K562 (cell line): ENCODE results near the gene FLRT1. TPM values are rescaled to one million over a fixed set of nuclear protein-coding genes. Genes with fewer than 3 reads are reported as not detected.
A peak's percentile ranks its signal among the peaks of the same experiment; 100 is the strongest.

Experiments used
- ATAC-seq: fragments of 200-7000 bp; cut with Tn5 transposase; 3 replicates; pipeline ENCODE4 v1.9.1; 2020; ENCODE audit warnings: moderate library complexity
- BruUV-seq: library from RNA; stranded (reverse); fragments of 400-500 nt; replicated peaks from 2 replicates; lab custom pipeline; 2021; lab: Mats Ljungman, UMichigan
- CTCF ChIA-PET: fragments of 300-600 bp; formaldehyde crosslinking; extraction: SDS; loops from one replicate; lab custom pipeline; 2021; ENCODE audit warnings: low intra/inter-chr PET ratio; lab: Yijun Ruan, JAX
- POLR2A ChIA-PET: fragments of 300-600, 350-650 bp; sonication (Branson Sonifier 250); formaldehyde crosslinking; extraction: SDS; loops from one replicate; lab custom pipeline; 2021; ENCODE audit warnings: antibody characterized with exemption, inconsistent platforms; lab: Yijun Ruan, JAX
- DNase-seq, 4 experiments: peaks; one replicate each; pipeline versions ENCODE4 v3.0.0 to v3.0.0-alpha.2; 2011 to 2018; ENCODE audit warnings: low spot score in 3 of 4, mixed read lengths in 3 of 4; ENCODE audit errors: extremely low read depth in 1 of 4
- FAIRE-seq: peaks from 2 replicates; lab custom pipeline; 2011; peaks lifted over from hg19 to GRCh38; lab: Jason Lieb, UNC
- H2AFZ ChIP-seq: 2 replicates; pipeline ENCODE4 v1.6.0; 2011; ENCODE audit warnings: low read depth, low read length, control low read depth, inconsistent platforms
- H3K27ac ChIP-seq: fragments of 200-600 bp; 3 replicates; pipeline ENCODE4 v1.8.0; 2011; ENCODE audit warnings: low read depth, mild to moderate bottlenecking, control low read depth, inconsistent platforms, low read length, moderate library complexity, mixed read lengths; ENCODE audit errors: extremely low read depth
- H3K27me3 ChIP-seq, 2 experiments: fragments of 300-600 bp in 1 of 2; 2 replicates in 1 of 2; 3 replicates in 1 of 2; pipeline versions ENCODE4 v1.6.0 to v1.8.0; 2011; ENCODE audit warnings: inconsistent platforms in 2 of 2, low read length in 2 of 2, mild to moderate bottlenecking in 1 of 2, mixed read lengths in 1 of 2, moderate library complexity in 1 of 2; ENCODE audit not compliant: control insufficient read depth in 2 of 2, insufficient read depth in 2 of 2
- H3K36me3 ChIP-seq: fragments of 300-600 bp; 3 replicates; pipeline ENCODE4 v1.8.0; 2011; ENCODE audit warnings: mild to moderate bottlenecking, low read length, inconsistent platforms; ENCODE audit not compliant: control insufficient read depth, insufficient read depth
- H3K4me1 ChIP-seq, 2 experiments: fragments of 200-600 bp in 1 of 2; replicated peaks in 1 of 2; 2 replicates in 1 of 2; 3 replicates in 1 of 2; pipeline versions ENCODE4 v1.5.1 to v1.8.0; 2011; ENCODE audit warnings: inconsistent platforms in 2 of 2, low read length in 2 of 2, mild to moderate bottlenecking in 1 of 2, mixed read lengths in 1 of 2, moderate library complexity in 1 of 2; ENCODE audit not compliant: control insufficient read depth in 2 of 2, insufficient read depth in 2 of 2
- H3K4me2 ChIP-seq: 2 replicates; pipeline ENCODE4 v1.6.1; 2011; ENCODE audit warnings: low read length, control low read depth, inconsistent platforms, mixed read lengths; ENCODE audit not compliant: insufficient read depth
- H3K4me3 ChIP-seq: fragments of 200-600 bp; sonication (generic), shearing (Covaris generic); 2 replicates; pipeline ENCODE4 v1.5.1; 2016; ENCODE audit warnings: control low read depth, inconsistent platforms
- H3K79me2 ChIP-seq: fragments of 200-600 bp; 3 replicates; pipeline ENCODE4 v1.8.0; 2011; ENCODE audit warnings: low read length, inconsistent platforms; ENCODE audit not compliant: control insufficient read depth, insufficient read depth
- H3K9ac ChIP-seq, 2 experiments: 2 replicates each; pipeline versions ENCODE4 v1.6.0 to v1.6.1; 2011; ENCODE audit warnings: low read depth in 2 of 2, low read length in 2 of 2, control low read depth in 1 of 2, inconsistent platforms in 1 of 2, mild to moderate bottlenecking in 1 of 2, mixed read lengths in 1 of 2; ENCODE audit not compliant: insufficient read depth in 1 of 2
- H3K9me1 ChIP-seq: one replicate; pipeline ENCODE4 v1.6.0; 2011; ENCODE audit warnings: inconsistent platforms, mild to moderate bottlenecking, low read length, moderate library complexity; ENCODE audit not compliant: control insufficient read depth, insufficient read depth
- H3K9me3 ChIP-seq: replicated peaks from 2 replicates; pipeline ENCODE4 v1.5.1; 2011; ENCODE audit warnings: low read depth, low read length, inconsistent platforms; ENCODE audit not compliant: control insufficient read depth, insufficient read depth
- H4K20me1 ChIP-seq: replicated peaks from 2 replicates; pipeline ENCODE4 v1.6.1; 2011; ENCODE audit warnings: low read length, inconsistent platforms, mixed read lengths; ENCODE audit not compliant: control insufficient read depth, insufficient read depth
- CBX1 ChIP-seq: sonication (generic); IDR thresholded peaks from 2 replicates; pipeline ENCODE4 v1.6.1; 2016; ENCODE audit warnings: antibody characterized with exemption, low read depth, mild to moderate bottlenecking
- CBX3 ChIP-seq, 2 experiments: IDR thresholded peaks; 1 replicate in 1 of 2; 2 replicates in 1 of 2; pipeline ENCODE4 v1.6.1; 2012; ENCODE audit warnings: inconsistent platforms in 2 of 2, low read length in 2 of 2, borderline replicate concordance in 1 of 2, control low read depth in 1 of 2
- FIP1L1 ChIP-seq: fragments of 200-400 bp; formaldehyde crosslinking; IDR thresholded peaks from 2 replicates; pipeline ENCODE4 v1.6.1; 2018; ENCODE audit warnings: mild to moderate bottlenecking, low read depth, low read length; ENCODE audit not compliant: poor library complexity, severe bottlenecking
- GATAD2B ChIP-seq: fragments of 450-650 bp; IDR thresholded peaks from 2 replicates; pipeline ENCODE4 v1.6.1; 2017; ENCODE audit warnings: mild to moderate bottlenecking, borderline replicate concordance
- MED1 ChIP-seq: sonication (generic); formaldehyde crosslinking; IDR thresholded peaks from 2 replicates; pipeline ENCODE4 v1.8.1; 2023; ENCODE audit warnings: missing genetic modification reagents, borderline replicate concordance
- SIRT6 ChIP-seq: IDR thresholded peaks from one replicate; pipeline ENCODE4 v1.6.1; 2012; ENCODE audit warnings: low read depth, mild to moderate bottlenecking, control low read depth, inconsistent platforms, low read length, moderate library complexity
- XRCC5 ChIP-seq: fragments of 200-400 bp; formaldehyde crosslinking; IDR thresholded peaks from 2 replicates; pipeline ENCODE4 v1.6.1; 2017; ENCODE audit warnings: low read depth, mild to moderate bottlenecking, low read length
- ZFP30 ChIP-seq: fragments of 250-450 bp; sonication (Bioruptor Pico); IDR thresholded peaks from 2 replicates; pipeline ENCODE4 v1.8.0; 2022; ENCODE audit warnings: moderate library complexity, mild to moderate bottlenecking, inconsistent platforms, borderline replicate concordance
- ZNF175 ChIP-seq: fragments of 200-800 bp; sonication (Bioruptor generic); IDR thresholded peaks from 2 replicates; pipeline ENCODE4 v1.6.1; 2016; ENCODE audit warnings: low read depth, mild to moderate bottlenecking, missing genetic modification characterization, missing compliant biosample characterization
- ZNF253 ChIP-seq: fragments of 250-450 bp; sonication (Bioruptor Pico); conservative IDR thresholded peaks from 2 replicates; pipeline ENCODE4 v1.6.1; 2021; ENCODE audit warnings: mild to moderate bottlenecking
- ZNF311 ChIP-seq: fragments of 250-450 bp; sonication (Bioruptor Pico); IDR thresholded peaks from 2 replicates; pipeline ENCODE4 v1.4.0; 2020; ENCODE audit warnings: mild to moderate bottlenecking, moderate library complexity
- WGBS: fragments of 100-300 bp; shearing (Covaris generic); methylation state at CpG from one replicate; pipeline ENCODE4 v1.1.6; 2016; ENCODE audit warnings: low coverage, mixed read lengths; ENCODE audit not compliant: insufficient coverage; ENCODE audit errors: missing lambda C conversion rate; 5-methylcytosine and 5-hydroxymethylcytosine counted together
- in situ Hi-C: fragments of 300-500 bp; cut with MboI; formaldehyde crosslinking; loops from 4 replicates; pipeline ENCODE4 v1.15.0; 2018; ENCODE audit warnings: inconsistent platforms, mixed read lengths
- intact Hi-C: fragments of 100-400 bp; cut with micrococcal nuclease; formaldehyde crosslinking; loops from 2 replicates; pipeline ENCODE4 v1.14.2; 2022
- polyA plus RNA-seq, 8 experiments: library from polyadenylated mRNA; depleted of rRNA in 4 of 8; stranded (reverse) in 5 of 8; unstranded in 3 of 8; fragments of >200 nt; fragmentation: Nextera tagmentation in 2 of 8; fragmentation: Illumina TruSeq in 1 of 8; extraction: Ambion mirVana in 2 of 8; extraction: Trizol in 1 of 8; gene quantifications; 2 replicates each; pipeline versions ENCODE4 v1.2.1 to v1.2.3, GENCODE V29; 2011 to 2014; ENCODE audit warnings: inconsistent platforms in 1 of 8, missing spikeins in 1 of 8
- total RNA-seq, 7 experiments: library from RNA; depleted of rRNA in 6 of 7; stranded (reverse); fragments of >200 nt in 6 of 7; fragmentation: Illumina TruSeq in 2 of 7; extraction: Trizol in 2 of 7; gene quantifications; 2 replicates each; pipeline versions ENCODE4 v1.2.1 to v1.2.3, GENCODE V29; 2011 to 2021; ENCODE audit warnings: low replicate concordance in 1 of 7

The FLRT1 gene
- total and polyA plus RNA-seq, 9 of the 15 experiments (the other 6 are each of a cell fraction or from before 2014, with no cell fraction given), result not detected

DNA sequence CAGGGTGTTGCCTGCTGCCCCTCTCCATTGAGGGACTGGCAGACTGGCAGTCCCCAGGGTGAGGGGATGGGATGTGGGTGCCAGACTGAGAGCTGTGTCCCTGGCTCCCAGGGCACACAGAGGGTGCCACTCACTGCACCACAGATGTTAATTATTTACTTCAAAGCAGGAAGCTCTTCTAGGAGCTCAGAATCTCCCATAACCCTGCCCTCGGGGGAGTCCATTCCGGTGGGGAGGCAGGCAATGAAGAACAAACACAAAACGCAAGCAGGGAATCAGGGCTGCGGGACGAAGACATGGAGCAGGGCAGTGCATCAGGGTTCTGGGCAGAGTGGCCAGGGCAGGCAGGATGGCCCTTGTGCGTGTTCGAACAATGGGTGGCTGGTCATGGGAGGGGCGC lies 24.4 kb upstream of the FLRT1 start (continued):
- TF ChIP-seq ZFP30 (CRISPR knock-in tag) (no peak), CBX3 (IDR thresholded peaks at IDR 0.05; ENCODE audit: borderline replicate concordance in 1 of 2, low read length in 2 of 2) (no peak), GATAD2B (no peak), CBX1 (no peak), XRCC5 (no peak), ZNF253 (no peak), ZNF175 (CRISPR knock-in tag) (no peak), MED1 (CRISPR knock-in tag) (no peak), SIRT6 (no peak), FIP1L1 (no peak)

DNA sequence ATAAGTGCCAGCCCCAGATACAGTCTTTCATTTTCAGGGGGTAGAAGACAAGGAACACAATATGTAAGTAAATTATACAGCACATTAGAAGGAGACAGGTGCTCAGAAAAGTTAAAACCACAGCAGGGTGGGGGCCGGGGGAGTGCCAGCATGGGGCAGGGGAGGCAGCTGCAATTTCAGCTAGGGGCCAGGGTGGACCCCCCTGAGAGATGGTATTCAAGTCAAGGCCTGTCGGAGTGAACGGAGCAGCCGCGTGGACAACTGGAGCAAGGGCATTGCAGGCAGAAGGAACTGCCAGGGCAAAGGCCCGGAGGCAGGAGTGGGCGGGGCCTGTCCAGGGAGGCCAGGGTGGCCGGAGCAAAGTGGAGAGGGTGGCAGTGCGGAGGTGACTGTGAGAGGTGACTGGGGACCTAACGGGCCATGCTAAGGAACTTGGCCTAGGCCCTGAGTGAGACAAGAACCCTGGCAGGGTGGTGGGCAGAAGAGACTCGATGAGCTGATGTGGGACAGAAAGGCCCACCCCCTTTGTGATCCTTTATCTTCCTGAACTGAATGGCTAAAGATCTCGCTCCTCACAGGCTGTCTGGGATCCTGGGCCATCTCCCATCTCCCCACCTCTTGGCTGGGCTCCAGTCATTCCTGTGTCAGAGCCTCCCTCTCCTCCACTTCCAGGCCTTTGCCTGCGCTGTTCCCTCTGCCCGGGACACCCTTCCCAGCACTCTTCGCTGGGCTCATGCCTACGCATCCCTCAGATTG lies 22.4 kb upstream of the FLRT1 start:
- intact Hi-C loops, result no loop called here
- POLR2A ChIA-PET, result no interaction called here
- ATAC-seq (no peak), FAIRE-seq (no peak), DNase-seq (no peak)
- peak overlapping the region in 1 of 2 experiments; percentile 32; a peak in 1 of 4 replicates for H3K9ac ChIP-seq
- H3K9me3 ChIP-seq, result no peaks in the 10 kb centered on the region; the same call in 1 of the 2 replicates
- H2AFZ ChIP-seq, result no peak overlapping the region
- no peaks in the 10 kb centered on the region for H3K79me2 ChIP-seq
- H3K9me1 ChIP-seq, result peaks cover 3% of the 10 kb centered on the region
- peaks cover 1 to 41% of the 10 kb centered on the region in 2 experiments; a peak in 3 of 5 replicates for H3K4me1 ChIP-seq
- no TSS peak for BruUV-seq
- H3K4me3 ChIP-seq, result no peak overlapping the region
- no peaks in the 10 kb centered on the region for H3K36me3 ChIP-seq
- in situ Hi-C loops, result no loop called here
- H3K4me2 ChIP-seq, result no peak overlapping the region
- H3K27me3 ChIP-seq, result no peaks in the 10 kb centered on the region
- no peak overlapping the region for H3K27ac ChIP-seq
- H4K20me1 ChIP-seq, result peaks cover 30% of the 10 kb centered on the region
- CTCF ChIA-PET, result no interaction called here
- WGBS, result 69% methylated on average over 15 of the region's 16 CpGs
- TF ChIP-seq ZNF311 (CRISPR knock-in tag), result no peak
